Retinal pigment epithelial cell (primary cell): ENCODE data around the gene RBM34.

Source experiments
- DNase-seq: peaks from one replicate; pipeline ENCODE4 v3.0.0-alpha.2; 2010; ENCODE audit warnings: low read depth
- H3K4me3 ChIP-seq: 2 replicates; pipeline ENCODE4 v1.5.1; 2011; ENCODE audit warnings: mild to moderate bottlenecking, low read length, control low read depth, moderate library complexity
- CTCF ChIP-seq: conservative IDR thresholded peaks from 2 replicates; pipeline ENCODE4 v1.5.1; 2011; ENCODE audit warnings: low read depth, low read length, control low read depth, inconsistent platforms

The RBM34 gene

GRCh38 chr1:235190431-235190830 lies 29.4 kb upstream of the RBM34 start:
- no peak for DNase-seq
- no peak overlapping the region for H3K4me3 ChIP-seq
- no peak for TF ChIP-seq CTCF

- no peak overlapping the region for H3K4me3 ChIP-seq
- TF ChIP-seq CTCF: no peak
- DNase-seq: no peak
Observed at GRCh38 chr1:235187316-235187715, 26.3 kb upstream of the RBM34 start.

GRCh38 chr1:235181561-235182245 lies 20.7 kb upstream of the RBM34 start:
- DNase-seq: no peak
- no peak for TF ChIP-seq CTCF

GRCh38 chr1:235180916-235181460 lies 19.9 kb upstream of the RBM34 start:
- no peak for TF ChIP-seq CTCF
- no peak overlapping the region for H3K4me3 ChIP-seq
- DNase-seq: no peak

More at GRCh38 chr1:235181561-235182245, 20.7 kb upstream of the RBM34 start:
- no peak overlapping the region for H3K4me3 ChIP-seq

GRCh38 chr1:235176486-235176885 lies 15.4 kb upstream of the RBM34 start:
- H3K4me3 ChIP-seq: no peak overlapping the region
- DNase-seq: no peak
- no peak for TF ChIP-seq CTCF

- no peak overlapping the region for H3K4me3 ChIP-seq
- no peak for TF ChIP-seq CTCF
- DNase-seq: no peak
Observed at GRCh38 chr1:235169986-235170385, 8.9 kb upstream of the RBM34 start.

- no peak overlapping the region for H3K4me3 ChIP-seq
- TF ChIP-seq CTCF: no peak
- DNase-seq: no peak
Observed at GRCh38 chr1:235168375-235168774, 7.3 kb upstream of the RBM34 start.
